ENCODE results near the gene ANGEL2.
"Not testable (repeated sequence)": the region's sequence is repeated elsewhere in the genome, so short reads cannot be mapped to it uniquely, and the experiment has no call there.

The ANGEL2 gene

DNA sequence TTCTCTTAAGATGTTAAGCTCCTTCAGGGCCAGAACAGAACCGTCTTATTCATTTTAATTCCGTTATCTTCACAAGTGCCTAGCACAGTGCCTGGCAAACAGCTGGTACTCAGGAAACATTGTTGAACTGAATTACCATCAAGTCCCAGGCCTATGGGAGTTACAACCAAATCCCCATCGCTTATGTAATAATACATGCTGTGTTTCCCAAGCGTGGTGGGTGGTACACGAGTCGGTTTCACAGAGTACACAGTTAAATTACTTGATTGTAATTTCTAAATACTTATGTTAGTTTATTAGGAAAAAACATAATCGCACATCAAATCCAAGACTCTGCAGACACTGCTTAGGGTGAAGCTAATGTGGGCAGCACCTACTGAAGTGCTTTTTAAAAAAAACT, 1.0 kb downstream of the ANGEL2 start:
- DNase-seq (ENCODE audit: extremely low read depth, low read depth), result no peak

GRCh38 chr1:213008564-213008963, 7.1 kb downstream of the ANGEL2 start:
- no peak for TF ChIP-seq CTCF (IDR thresholded peaks at IDR 0.05; ENCODE audit: low read depth, low read length)
- no peak for DNase-seq (ENCODE audit: extremely low read depth, low read depth)

More for the DNA sequence above, 1.0 kb downstream of the ANGEL2 start:
- no peak for TF ChIP-seq CTCF (IDR thresholded peaks at IDR 0.05; ENCODE audit: low read depth, low read length)

- DNase-seq (ENCODE audit: extremely low read depth, low read depth), result no peak
- TF ChIP-seq CTCF (IDR thresholded peaks at IDR 0.05; ENCODE audit: low read depth, low read length), result no peak
Observed at GRCh38 chr1:213003256-213003655, 12.4 kb downstream of the ANGEL2 start.

DNA sequence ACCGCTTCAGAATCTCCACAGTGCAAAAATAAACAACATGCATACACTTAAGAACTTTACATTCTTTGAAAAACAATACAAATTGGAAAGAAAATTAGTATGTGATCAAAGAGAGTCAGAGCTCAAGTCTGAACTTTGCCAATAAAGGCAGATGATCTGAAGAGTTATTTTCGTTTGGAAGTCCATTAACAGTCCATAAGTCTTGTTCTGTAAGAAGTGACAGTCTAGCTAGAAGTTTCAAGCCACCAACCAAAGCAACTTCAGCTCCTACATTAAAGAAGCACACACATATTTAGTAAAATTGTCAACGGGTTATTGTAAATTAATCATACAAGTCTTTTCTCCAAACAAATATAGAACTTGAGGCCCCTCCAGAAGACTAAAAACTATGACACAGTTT, 20.7 kb downstream of the ANGEL2 start:
- no peak for DNase-seq (ENCODE audit: extremely low read depth, low read depth)
- no peak for TF ChIP-seq CTCF (IDR thresholded peaks at IDR 0.05; ENCODE audit: low read depth, low read length)

DNA sequence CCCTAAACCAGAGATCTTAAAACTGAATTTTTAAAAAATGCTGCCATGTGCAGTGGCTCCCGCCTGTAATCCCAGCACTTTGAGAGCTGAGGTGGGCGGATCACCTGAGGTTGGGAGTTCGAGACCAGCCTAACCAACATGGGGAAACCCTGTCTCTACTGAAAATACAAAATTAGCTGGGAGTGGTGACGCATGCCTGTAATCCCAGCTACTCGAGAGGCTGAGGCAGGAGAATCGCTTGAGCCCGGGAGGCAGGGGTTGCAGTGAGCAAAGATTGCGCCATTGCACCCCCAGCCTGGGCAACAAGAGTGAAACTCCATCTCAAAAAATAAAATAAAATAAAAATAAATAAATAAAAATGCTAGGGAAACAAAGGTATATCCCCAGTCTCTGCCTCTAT, 21.7 kb downstream of the ANGEL2 start:
- DNase-seq (ENCODE audit: extremely low read depth, low read depth), result not testable (repeated sequence)

DNA sequence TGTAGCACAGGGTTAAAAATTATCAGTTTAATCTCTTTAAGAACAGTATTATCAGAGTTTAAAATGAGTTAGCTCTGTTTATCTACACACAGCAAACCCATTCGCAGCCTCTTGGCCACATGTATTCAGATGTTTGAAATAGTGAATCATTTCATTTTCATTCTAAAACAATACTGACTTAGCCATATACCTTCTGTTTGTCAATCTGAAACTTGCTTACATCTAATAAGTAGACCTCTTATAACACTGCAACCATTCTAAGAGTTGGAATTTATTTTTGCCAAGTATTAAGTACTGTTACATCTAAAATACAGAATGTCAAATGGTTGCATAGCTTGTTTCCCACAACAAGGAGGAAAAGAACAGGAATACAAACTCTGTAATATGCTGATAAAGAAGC, 25.4 kb downstream of the ANGEL2 start:
- no peak for DNase-seq (ENCODE audit: extremely low read depth, low read depth)
- TF ChIP-seq CTCF (IDR thresholded peaks at IDR 0.05; ENCODE audit: low read depth, low read length), result no peak

GRCh38 chr1:212987702-212988322, 27.9 kb downstream of the ANGEL2 start:
- no peak for DNase-seq (ENCODE audit: extremely low read depth, low read depth)
- no peak for TF ChIP-seq CTCF (IDR thresholded peaks at IDR 0.05; ENCODE audit: low read depth, low read length)

GRCh38 chr1:212986551-212986950, 29.1 kb downstream of the ANGEL2 start:
- no peak for TF ChIP-seq CTCF (IDR thresholded peaks at IDR 0.05; ENCODE audit: low read depth, low read length)
- no peak for DNase-seq (ENCODE audit: extremely low read depth, low read depth)
